Fibroblast of lung (primary cell): Measurements from ENCODE around the gene TMEM14A. TPM values are rescaled to one million over a fixed set of nuclear protein-coding genes. Genes with fewer than 3 reads are reported as not detected.
"Not testable (repeated sequence)": the region's sequence is repeated elsewhere in the genome, so short reads cannot be mapped to it uniquely, and the experiment has no call there.

Experiments used
- DNase-seq, 2 donors: peaks; one replicate each; pipeline versions ENCODE4 v3.0.0 to v3.0.0-alpha.2; 2010; ENCODE audit warnings: low read depth in 2 of 2
- H2AFZ ChIP-seq: 2 replicates; pipeline ENCODE4 v1.5.1; 2012; ENCODE audit warnings: low read length, control low read depth, inconsistent platforms
- H3K27ac ChIP-seq: 2 replicates; pipeline ENCODE4 v1.5.1; 2011; ENCODE audit warnings: low read length, control low read depth; ENCODE audit not compliant: insufficient read depth
- H3K27me3 ChIP-seq: 2 replicates; pipeline ENCODE4 v1.5.1; 2011; ENCODE audit warnings: mild to moderate bottlenecking, low read length; ENCODE audit not compliant: control insufficient read depth, insufficient read depth
- H3K36me3 ChIP-seq: 2 replicates; pipeline ENCODE4 v1.5.1; 2011; ENCODE audit warnings: low read length; ENCODE audit not compliant: control insufficient read depth, insufficient read depth
- H3K4me1 ChIP-seq: 2 replicates; pipeline ENCODE4 v1.5.1; 2011; ENCODE audit warnings: low read length; ENCODE audit not compliant: control insufficient read depth, insufficient read depth; ENCODE audit errors: extremely low read depth
- H3K4me2 ChIP-seq: 2 replicates; pipeline ENCODE4 v1.5.1; 2011; ENCODE audit warnings: low read length, control low read depth; ENCODE audit not compliant: insufficient read depth; ENCODE audit errors: extremely low read depth
- H3K4me3 ChIP-seq, 4 experiments: fragments of 200-600 bp in 1 of 4; sonication (generic) in 1 of 4; replicated peaks in 1 of 4; 2 replicates each; pipeline ENCODE4 v1.5.1; 2011 to 2016; ENCODE audit warnings: low read length in 4 of 4, low read depth in 3 of 4, mild to moderate bottlenecking in 3 of 4, control low read depth in 2 of 4, inconsistent platforms in 1 of 4, mixed read lengths in 1 of 4; ENCODE audit not compliant: insufficient read depth in 1 of 4; ENCODE audit errors: control extremely low read depth in 1 of 4
- H3K79me2 ChIP-seq: 2 replicates; pipeline ENCODE4 v1.5.1; 2012; ENCODE audit warnings: mild to moderate bottlenecking, low read length, inconsistent platforms; ENCODE audit not compliant: control insufficient read depth, insufficient read depth
- H3K9ac ChIP-seq: 2 replicates; pipeline ENCODE4 v1.5.1; 2011; ENCODE audit warnings: mild to moderate bottlenecking, low read length, control low read depth; ENCODE audit not compliant: insufficient read depth
- H3K9me3 ChIP-seq: 2 replicates; pipeline ENCODE4 v1.5.1; 2012; ENCODE audit warnings: low read depth, low read length; ENCODE audit not compliant: control insufficient read depth, insufficient read depth
- H4K20me1 ChIP-seq: 2 replicates; pipeline ENCODE4 v1.5.1; 2011; ENCODE audit warnings: low read length; ENCODE audit not compliant: control insufficient read depth, insufficient read depth; ENCODE audit errors: extremely low read depth
- EZH2 ChIP-seq: IDR thresholded peaks from 2 replicates; pipeline ENCODE4 v1.5.1; 2012; ENCODE audit warnings: low read length, control low read depth, mild to moderate bottlenecking; ENCODE audit errors: missing control alignments
- polyA plus RNA-seq, 2 donors: library from polyadenylated mRNA; depleted of rRNA in 1 of 2; stranded (reverse) in 1 of 2; unstranded in 1 of 2; fragments of >200 nt; gene quantifications; 2 replicates each; pipeline ENCODE4 v1.2.1, GENCODE V29; 2011 to 2012; ENCODE audit warnings: missing spikeins in 1 of 2
- total RNA-seq: library from RNA; depleted of rRNA; stranded (reverse); fragments of >200 nt; gene quantifications from 2 replicates; pipeline ENCODE4 v1.2.1, GENCODE V29; 2014
- TF ChIP-seq, protein P1 (sequence below), 2 donors: IDR thresholded peaks in 1 of 2; conservative IDR thresholded peaks in 1 of 2; 1 replicate in 1 of 2; 2 replicates in 1 of 2; pipeline ENCODE4 v1.5.1; 2011 to 2012; ENCODE audit warnings: low read length in 2 of 2, control low read depth in 1 of 2, inconsistent platforms in 1 of 2, low read depth in 1 of 2, mild to moderate bottlenecking in 1 of 2

Gene TMEM14A
- total and polyA plus RNA-seq, 2 donors (not counting 1 experiment from before 2014, with no cell fraction given): 38.3 to 49.0 TPM

DNA sequence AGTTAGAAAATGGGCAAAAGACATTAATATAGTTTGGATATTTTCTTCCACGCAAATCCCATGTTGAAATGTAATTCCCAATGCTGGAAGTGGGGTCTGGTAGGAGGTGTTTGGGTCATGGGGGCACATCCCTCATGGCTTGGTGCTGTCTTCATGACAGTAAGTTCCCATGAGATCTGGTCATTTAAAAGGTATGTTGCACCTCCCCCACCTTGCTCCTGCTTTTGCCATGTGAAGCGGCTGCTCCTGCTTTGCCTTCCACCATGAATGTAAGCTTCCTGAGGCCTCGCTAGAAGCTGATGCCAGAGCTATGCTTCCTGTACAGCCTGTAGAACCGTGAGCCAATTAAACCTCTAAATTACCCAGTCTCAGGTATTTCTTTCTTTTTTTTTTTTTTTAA lies 16.3 kb upstream of the TMEM14A start:
- no peak overlapping the region for H3K4me2 ChIP-seq
- no peak overlapping the region for H2AFZ ChIP-seq
- H3K27me3 ChIP-seq: peaks cover 2% of the 10 kb centered on the region
- no peak for DNase-seq
- H3K27ac ChIP-seq: no peak overlapping the region
- H3K9me3 ChIP-seq: no peaks in the 10 kb centered on the region
- no peak overlapping the region for H3K9ac ChIP-seq
- no peak overlapping the region for H3K4me3 ChIP-seq
- no peaks in the 10 kb centered on the region for H3K79me2 ChIP-seq
- TF ChIP-seq, protein P1, sequence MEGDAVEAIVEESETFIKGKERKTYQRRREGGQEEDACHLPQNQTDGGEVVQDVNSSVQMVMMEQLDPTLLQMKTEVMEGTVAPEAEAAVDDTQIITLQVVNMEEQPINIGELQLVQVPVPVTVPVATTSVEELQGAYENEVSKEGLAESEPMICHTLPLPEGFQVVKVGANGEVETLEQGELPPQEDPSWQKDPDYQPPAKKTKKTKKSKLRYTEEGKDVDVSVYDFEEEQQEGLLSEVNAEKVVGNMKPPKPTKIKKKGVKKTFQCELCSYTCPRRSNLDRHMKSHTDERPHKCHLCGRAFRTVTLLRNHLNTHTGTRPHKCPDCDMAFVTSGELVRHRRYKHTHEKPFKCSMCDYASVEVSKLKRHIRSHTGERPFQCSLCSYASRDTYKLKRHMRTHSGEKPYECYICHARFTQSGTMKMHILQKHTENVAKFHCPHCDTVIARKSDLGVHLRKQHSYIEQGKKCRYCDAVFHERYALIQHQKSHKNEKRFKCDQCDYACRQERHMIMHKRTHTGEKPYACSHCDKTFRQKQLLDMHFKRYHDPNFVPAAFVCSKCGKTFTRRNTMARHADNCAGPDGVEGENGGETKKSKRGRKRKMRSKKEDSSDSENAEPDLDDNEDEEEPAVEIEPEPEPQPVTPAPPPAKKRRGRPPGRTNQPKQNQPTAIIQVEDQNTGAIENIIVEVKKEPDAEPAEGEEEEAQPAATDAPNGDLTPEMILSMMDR (conservative IDR thresholded peaks at IDR 0.05 in 1 of 2, IDR thresholded peaks at IDR 0.05 in 1 of 2; ENCODE audit: low read depth in 1 of 2, low read length in 2 of 2): no peak
- TF ChIP-seq EZH2: no peak
- H3K4me1 ChIP-seq: peaks cover 16% of the 10 kb centered on the region
- no peaks in the 10 kb centered on the region for H3K36me3 ChIP-seq
- no peaks in the 10 kb centered on the region for H4K20me1 ChIP-seq

DNA sequence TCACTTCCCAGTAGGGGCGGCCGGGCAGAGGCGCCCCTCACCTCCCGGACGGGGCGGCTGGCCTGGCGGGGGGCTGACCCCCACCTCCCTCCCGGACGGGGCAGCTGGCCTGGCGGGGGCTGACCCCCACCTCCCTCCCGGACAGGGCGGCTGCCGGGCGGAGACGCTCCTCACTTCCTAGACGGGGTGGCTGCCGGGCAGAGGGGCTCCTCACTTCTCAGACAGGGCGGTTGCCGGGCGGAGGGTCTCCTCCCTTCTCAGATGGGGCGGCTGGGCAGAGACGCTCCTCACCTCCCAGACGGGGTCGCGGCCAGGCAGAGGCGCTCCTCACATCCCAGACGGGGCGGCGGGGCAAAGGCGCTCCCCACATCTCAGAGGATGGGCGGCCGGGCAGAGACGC lies 15.0 kb upstream of the TMEM14A start:
- H3K27ac ChIP-seq: not testable (repeated sequence)

DNA sequence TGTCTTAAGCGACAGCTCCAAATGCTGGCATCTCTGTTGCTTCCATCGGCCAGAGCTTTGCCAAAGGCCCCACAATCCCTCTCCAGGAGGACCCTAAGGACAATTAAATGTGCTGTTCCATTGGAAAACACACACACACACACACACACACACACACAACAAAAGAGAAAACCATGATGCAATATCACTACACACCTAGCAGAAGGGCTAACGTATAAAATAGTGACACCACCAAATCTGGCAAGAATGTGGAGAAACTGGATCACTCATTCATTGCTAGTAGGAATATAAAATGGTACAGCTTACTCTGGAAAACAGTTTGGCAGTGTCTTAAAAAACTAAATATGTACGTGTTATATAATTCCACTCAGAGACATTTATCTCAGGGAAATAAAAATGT lies 13.0 kb upstream of the TMEM14A start:
- no peaks in the 10 kb centered on the region for H3K4me1 ChIP-seq
- no peak for DNase-seq
- H3K36me3 ChIP-seq: no peaks in the 10 kb centered on the region
- H3K4me3 ChIP-seq: no peak overlapping the region
- no peaks in the 10 kb centered on the region for H3K9me3 ChIP-seq
- H2AFZ ChIP-seq: no peak overlapping the region
- no peak overlapping the region for H3K27ac ChIP-seq
- TF ChIP-seq, protein P1 (conservative IDR thresholded peaks at IDR 0.05 in 1 of 2, IDR thresholded peaks at IDR 0.05 in 1 of 2; ENCODE audit: low read depth in 1 of 2, low read length in 2 of 2): no peak
- TF ChIP-seq EZH2: no peak
- H3K27me3 ChIP-seq: peaks cover 2% of the 10 kb centered on the region
- H3K4me2 ChIP-seq: no peak overlapping the region
- no peaks in the 10 kb centered on the region for H3K79me2 ChIP-seq
- no peaks in the 10 kb centered on the region for H4K20me1 ChIP-seq
- no peak overlapping the region for H3K9ac ChIP-seq

More for the DNA sequence above, 15.0 kb upstream of the TMEM14A start:
- H3K9ac ChIP-seq, H2AFZ ChIP-seq, H3K4me1 ChIP-seq, H3K4me2 ChIP-seq, H3K27me3 ChIP-seq, H3K9me3 ChIP-seq, H3K4me3 ChIP-seq, DNase-seq, H4K20me1 ChIP-seq, H3K36me3 ChIP-seq, H3K79me2 ChIP-seq: not testable (repeated sequence)
